Femur (tissue), 1 donor: Measurements from ENCODE around the gene ZFYVE19.
"Not testable (repeated sequence)": the region's sequence is repeated elsewhere in the genome, so short reads cannot be mapped to it uniquely, and the experiment has no call there.

Experiments used
- DNase-seq: peaks from one replicate; pipeline ENCODE4 v3.0.0-alpha.2; 2017

Gene ZFYVE19

GRCh38 chr15:40852529-40852928 lies 45.6 kb downstream of the ZFYVE19 start:
- DNase-seq = no peak

DNA sequence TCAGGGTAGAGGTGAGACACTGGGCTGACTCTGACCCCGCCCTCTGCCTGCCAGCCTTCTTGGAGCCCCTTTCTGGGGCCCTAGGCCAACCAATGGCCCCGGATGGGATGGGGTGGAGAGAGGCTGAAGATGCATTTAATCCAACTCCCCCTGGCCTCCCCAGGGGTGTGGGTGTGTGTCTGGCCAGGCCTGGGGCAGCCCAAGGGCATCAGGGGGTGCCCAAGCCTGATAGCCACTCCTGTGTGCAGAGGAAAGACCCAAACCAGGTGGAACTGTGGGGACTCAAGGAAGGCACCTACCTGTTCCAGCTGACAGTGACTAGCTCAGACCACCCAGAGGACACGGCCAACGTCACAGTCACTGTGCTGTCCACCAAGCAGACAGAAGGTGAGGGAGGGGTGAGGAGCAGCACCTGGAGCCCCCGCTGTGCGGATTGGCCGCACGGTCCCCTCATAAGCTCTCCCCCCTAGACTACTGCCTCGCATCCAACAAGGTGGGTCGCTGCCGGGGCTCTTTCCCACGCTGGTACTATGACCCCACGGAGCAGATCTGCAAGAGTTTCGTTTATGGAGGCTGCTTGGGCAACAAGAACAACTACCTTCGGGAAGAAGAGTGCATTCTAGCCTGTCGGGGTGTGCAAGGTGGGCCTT lies 46.5 kb downstream of the ZFYVE19 start:
- no peak for DNase-seq

DNA sequence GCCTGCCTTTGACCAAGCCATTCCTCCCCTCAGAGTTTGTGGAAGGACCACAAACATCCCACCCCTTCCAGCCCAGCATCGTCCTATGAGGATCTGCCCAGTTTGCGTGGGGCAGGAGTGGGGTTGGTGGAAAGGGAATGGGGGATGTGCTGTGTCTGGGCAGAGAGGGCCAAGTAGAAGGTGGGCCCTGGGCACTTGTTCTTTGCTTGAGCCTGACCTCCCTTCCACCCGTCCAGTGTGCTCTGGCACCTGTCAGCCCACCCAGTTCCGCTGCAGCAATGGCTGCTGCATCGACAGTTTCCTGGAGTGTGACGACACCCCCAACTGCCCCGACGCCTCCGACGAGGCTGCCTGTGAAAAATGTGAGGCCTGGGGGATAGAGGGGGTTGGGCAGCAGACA lies 47.3 kb downstream of the ZFYVE19 start:
- no peak for DNase-seq

GRCh38 chr15:40855706-40856234 lies 48.9 kb downstream of the ZFYVE19 start:
- DNase-seq = no peak

DNA sequence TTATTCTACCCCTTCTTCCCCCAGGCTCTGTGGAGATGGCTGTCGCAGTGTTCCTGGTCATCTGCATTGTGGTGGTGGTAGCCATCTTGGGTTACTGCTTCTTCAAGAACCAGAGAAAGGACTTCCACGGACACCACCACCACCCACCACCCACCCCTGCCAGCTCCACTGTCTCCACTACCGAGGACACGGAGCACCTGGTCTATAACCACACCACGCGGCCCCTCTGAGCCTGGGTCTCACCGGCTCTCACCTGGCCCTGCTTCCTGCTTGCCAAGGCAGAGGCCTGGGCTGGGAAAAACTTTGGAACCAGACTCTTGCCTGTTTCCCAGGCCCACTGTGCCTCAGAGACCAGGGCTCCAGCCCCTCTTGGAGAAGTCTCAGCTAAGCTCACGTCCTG lies 49.9 kb downstream of the ZFYVE19 start:
- no peak for DNase-seq

DNA sequence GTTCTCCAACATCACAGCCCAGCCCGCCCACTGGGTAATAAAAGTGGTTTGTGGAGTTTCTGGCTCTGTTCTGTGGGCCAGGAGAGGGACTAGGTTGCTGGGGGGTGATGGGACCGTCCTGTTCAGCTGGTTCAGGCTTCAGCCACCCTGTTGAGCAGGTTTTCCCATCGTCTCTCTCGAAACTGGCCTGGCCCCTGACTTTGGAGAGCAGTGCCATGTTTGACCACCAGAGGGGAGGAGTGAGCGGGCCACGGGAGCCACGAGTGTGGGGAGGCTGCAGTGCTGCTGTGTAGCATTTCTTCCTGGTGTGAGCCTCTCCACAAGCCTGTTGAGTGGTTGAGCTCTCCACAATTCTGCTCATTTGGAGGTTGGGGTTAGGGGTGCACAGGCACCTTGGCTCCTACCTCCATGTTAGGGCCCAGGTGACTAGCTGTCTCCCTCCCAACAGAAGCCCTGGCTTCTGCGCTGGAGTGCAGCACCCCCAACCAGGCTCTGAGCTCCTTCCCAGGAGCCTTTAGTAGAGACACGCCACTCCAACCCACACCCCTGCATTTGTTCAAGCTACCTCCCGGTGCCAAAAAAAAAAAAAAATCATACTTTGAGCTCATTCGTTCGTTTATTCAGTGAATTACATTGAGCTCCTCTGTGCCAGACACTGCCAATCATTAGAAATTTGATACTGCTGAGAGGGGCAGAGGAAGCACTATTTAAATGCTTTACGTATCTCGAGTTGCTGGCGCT lies 50.9 kb downstream of the ZFYVE19 start:
- peak; percentile 85 for DNase-seq

GRCh38 chr15:40858706-40859105 lies 51.8 kb downstream of the ZFYVE19 start:
- DNase-seq = no peak

DNA sequence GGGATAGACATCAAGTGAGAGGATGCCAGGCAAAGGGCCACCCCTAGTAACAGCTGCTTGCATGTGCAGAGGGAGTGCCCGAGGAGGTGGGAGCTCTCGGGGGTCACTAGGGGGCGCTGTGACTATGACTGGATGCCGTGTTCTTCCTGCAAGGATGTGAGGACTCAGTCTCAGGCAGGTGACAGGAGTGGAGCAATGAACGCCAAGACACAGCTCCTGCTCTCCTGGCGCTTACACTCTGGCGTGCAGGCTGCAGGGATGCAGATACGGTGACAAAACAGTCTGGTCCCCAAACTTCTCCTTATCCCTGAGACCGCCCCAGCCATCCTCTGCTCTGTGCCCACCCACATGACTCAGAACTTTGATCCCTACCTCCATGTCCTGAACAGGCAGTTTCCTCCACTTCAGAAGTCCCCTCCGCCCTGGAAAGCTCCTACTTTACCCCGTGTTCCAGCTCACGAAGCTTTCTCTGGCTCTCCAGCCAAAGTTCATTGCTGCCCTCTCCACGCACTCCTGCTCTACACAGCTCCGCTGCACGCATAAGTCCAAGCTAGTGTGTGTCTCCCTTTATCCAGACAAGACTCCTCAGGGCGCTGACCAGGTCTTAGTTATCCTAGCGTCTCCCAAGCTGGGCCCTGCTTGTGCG lies 52.4 kb downstream of the ZFYVE19 start:
- DNase-seq = peak; percentile 74

GRCh38 chr15:40861147-40861546 lies 54.3 kb downstream of the ZFYVE19 start:
- not testable (repeated sequence) for DNase-seq

- DNase-seq = no peak
Measured at GRCh38 chr15:40863660-40864270, 56.9 kb downstream of the ZFYVE19 start.
